WI38 (cell line): Measurements from ENCODE around the gene SEC24C.
"Not testable (repeated sequence)": the region's sequence is repeated elsewhere in the genome, so short reads cannot be mapped to it uniquely, and the experiment has no call there.

ENCODE experiments used
- H3K4me3 ChIP-seq: 2 replicates; pipeline ENCODE4 v1.5.1; 2011; ENCODE audit warnings: low read depth, mild to moderate bottlenecking, control low read depth, low read length
- CTCF ChIP-seq: IDR thresholded peaks from 2 replicates; pipeline ENCODE4 v1.5.1; 2012; ENCODE audit warnings: low read depth, mild to moderate bottlenecking, control low read depth, low read length

Gene SEC24C

GRCh38 chr10:73734028-73734720, 10.0 kb upstream of the SEC24C start:
- H3K4me3 ChIP-seq = no peak overlapping the region
- no peak for TF ChIP-seq CTCF

- no peak for TF ChIP-seq CTCF
- no peak overlapping the region for H3K4me3 ChIP-seq
These were observed 9.3 kb upstream of the SEC24C start for GRCh38 chr10:73734796-73735305.

- not testable (repeated sequence) for H3K4me3 ChIP-seq
These were observed 3.5 kb upstream of the SEC24C start for GRCh38 chr10:73740501-73741254.

- H3K4me3 ChIP-seq = no peak overlapping the region
- no peak for TF ChIP-seq CTCF
These were observed 1.8 kb upstream of the SEC24C start for GRCh38 chr10:73742454-73742734.

GRCh38 chr10:73743327-73743904, 756 bp upstream of the SEC24C start:
- H3K4me3 ChIP-seq = peak overlapping the region; percentile 98
- TF ChIP-seq CTCF = no peak

GRCh38 chr10:73744664-73744975, 448 bp downstream of the SEC24C start:
- H3K4me3 ChIP-seq = peak overlapping the region; percentile 98
- no peak for TF ChIP-seq CTCF

- no peak for TF ChIP-seq CTCF
- H3K4me3 ChIP-seq = no peak overlapping the region
These were observed 2.5 kb downstream of the SEC24C start for GRCh38 chr10:73746721-73747120.
